Lower leg skin (tissue), 3 donors: Measurements from ENCODE around the gene DEPDC7.

Source experiments
- CTCF ChIP-seq, 3 donors: fragments of 450-650 bp; IDR thresholded peaks; one replicate each; pipeline ENCODE4 v1.5.1; 2016; ENCODE audit warnings: antibody characterized with exemption in 3 of 3, mild to moderate bottlenecking in 3 of 3, moderate library complexity in 2 of 3
- POLR2A ChIP-seq, 2 donors: fragments of 450-650 bp; IDR thresholded peaks; one replicate each; pipeline ENCODE4 v1.6.1; 2016 to 2017; ENCODE audit warnings: antibody characterized with exemption in 2 of 2, mild to moderate bottlenecking in 1 of 2, moderate library complexity in 1 of 2

GRCh38 chr11:33035011-33035410 lies 19.3 kb downstream of the DEPDC7 start:
- TF ChIP-seq CTCF (IDR thresholded peaks at IDR 0.05) (no peak), POLR2A (IDR thresholded peaks at IDR 0.05) (no peak)
